Measurements from ENCODE around the gene TSPAN14.

TSPAN14 gene

GRCh38 chr10:80453842-80454512, at the start of gene TSPAN14:
Gene TSPAN14 (plus strand): TSS chr10:80454310. CDS start chr10:80489234, 34,924 bp downstream.
- 0 out of 2 replicates have a peak, but pooled peaks have one; percentile 8 for TF ChIP-seq CTCF (conservative IDR thresholded peaks at IDR 0.05)
- H3K27ac ChIP-seq = peak within 1 kb of the TSS; percentile 99

GRCh38 chr10:80405035-80405434, 49.1 kb upstream of the TSPAN14 start:
- TF ChIP-seq CTCF (conservative IDR thresholded peaks at IDR 0.05) = no peak

GRCh38 chr10:80405626-80406025, 48.5 kb upstream of the TSPAN14 start:
- H3K27ac ChIP-seq = peak overlapping the region; percentile 15; the same call in 1 of the 2 replicates

More at GRCh38 chr10:80405035-80405434, 49.1 kb upstream of the TSPAN14 start:
- no peak overlapping the region for H3K27ac ChIP-seq

GRCh38 chr10:80406204-80406603, 47.9 kb upstream of the TSPAN14 start:
- peak overlapping the region; percentile 15; the same call in 1 of the 2 replicates for H3K27ac ChIP-seq
- TF ChIP-seq CTCF (conservative IDR thresholded peaks at IDR 0.05) = no peak

More at GRCh38 chr10:80405626-80406025, 48.5 kb upstream of the TSPAN14 start:
- no peak for TF ChIP-seq CTCF (conservative IDR thresholded peaks at IDR 0.05)

- H3K27ac ChIP-seq = peak overlapping the region; percentile 90
- no peak for TF ChIP-seq CTCF (conservative IDR thresholded peaks at IDR 0.05)
Observed at GRCh38 chr10:80407812-80408241, 46.3 kb upstream of the TSPAN14 start.

- TF ChIP-seq CTCF (conservative IDR thresholded peaks at IDR 0.05) = 0 out of 2 replicates have a peak, but pooled peaks have one; percentile 8
- peak within 1 kb of the TSS; percentile 90 for H3K27ac ChIP-seq
Observed at GRCh38 chr10:80408242-80409101, 45.6 kb upstream of the TSPAN14 start, which contains the start of gene PRXL2A. Gene PRXL2A (plus strand): TSS chr10:80408551. CDS start chr10:80420468, 11,917 bp downstream.

- no peak for TF ChIP-seq CTCF (conservative IDR thresholded peaks at IDR 0.05)
- peak overlapping the region; percentile 90 for H3K27ac ChIP-seq
Observed at GRCh38 chr10:80409121-80409520, 45.0 kb upstream of the TSPAN14 start.

Data from VCaP (cell line).